Hematopoietic multipotent progenitor cell treated with erythropoietin and hydrocortisone succinate and interleukin-3 and kit ligand, for 8 days (in vitro differentiated cells): Measurements from ENCODE around the gene CHI3L1.

Experiments
- DNase-seq: peaks from one replicate; pipeline ENCODE4 v3.0.0-alpha.2; 2015

The CHI3L1 gene

DNA sequence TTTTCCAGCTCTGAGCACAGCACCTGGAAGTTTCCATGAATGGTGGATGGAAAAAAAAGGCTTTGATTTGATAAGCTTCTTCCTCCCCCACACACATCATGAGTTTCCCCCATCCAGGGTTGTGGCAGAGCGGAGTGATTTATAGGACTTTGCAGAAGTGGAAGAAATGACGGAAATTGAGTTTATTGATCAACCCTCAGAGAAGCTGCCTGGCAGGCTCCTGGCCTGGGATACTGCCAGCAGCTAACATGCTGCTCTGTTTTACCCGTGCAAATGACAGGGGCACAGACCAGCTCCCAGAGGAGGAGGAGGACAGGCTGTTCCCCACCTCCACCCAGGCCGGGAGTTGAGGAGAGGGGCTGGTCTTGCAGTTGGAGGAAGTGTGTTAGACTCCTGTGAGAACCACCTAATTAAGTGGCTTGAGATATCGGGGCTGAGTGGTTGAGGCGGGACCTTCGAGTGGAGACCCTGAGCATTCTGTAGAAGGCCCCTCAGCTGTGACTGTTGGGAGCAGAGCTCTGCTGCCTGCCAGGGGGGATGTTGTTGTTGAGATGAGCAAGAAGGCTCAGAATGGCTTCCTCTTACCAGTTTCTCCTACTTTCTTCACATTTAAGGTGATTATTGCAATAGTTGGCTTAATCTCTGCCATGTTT is 37.2 kb downstream of the CHI3L1 start:
- DNase-seq: no peak

DNA sequence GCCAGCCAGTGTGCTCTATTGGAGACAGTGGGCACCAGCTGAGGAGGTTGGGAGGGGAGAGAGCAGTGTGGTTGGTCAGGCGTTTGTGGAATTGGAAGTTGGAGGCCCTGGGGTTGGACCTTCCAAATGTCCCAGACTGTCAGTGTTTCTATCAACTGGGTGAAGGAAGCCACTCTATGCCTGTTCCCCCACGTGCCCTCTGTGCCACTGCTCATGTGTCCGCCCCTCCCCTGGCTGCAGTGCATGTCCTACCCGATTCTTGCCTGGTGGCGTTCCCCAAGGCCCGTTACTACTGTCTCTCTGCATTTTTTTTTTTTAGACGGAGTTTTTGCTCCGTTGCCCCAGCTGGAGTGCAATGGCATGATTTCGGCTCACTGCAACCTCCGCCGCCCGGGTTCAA is 37.9 kb downstream of the CHI3L1 start:
- DNase-seq: no peak

DNA sequence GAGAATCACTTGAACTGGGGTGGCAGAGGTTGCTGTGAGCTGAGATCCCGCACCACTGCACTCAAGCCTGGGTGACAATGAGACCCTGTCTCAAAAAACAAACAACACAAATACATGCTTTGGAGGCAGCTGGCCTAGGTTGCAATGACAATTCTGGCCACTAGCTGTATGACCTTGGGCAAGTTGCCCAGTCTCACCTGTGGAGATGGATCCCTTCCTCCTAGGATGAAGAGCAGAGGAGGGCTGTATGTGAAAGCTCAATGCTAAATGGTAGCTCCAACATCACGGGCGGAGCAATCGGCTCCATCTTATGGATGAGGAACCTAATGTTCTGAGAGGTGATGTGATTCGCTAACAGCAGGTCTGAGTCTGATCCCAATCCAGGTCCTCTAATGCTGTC is 38.4 kb downstream of the CHI3L1 start:
- no peak for DNase-seq

DNA sequence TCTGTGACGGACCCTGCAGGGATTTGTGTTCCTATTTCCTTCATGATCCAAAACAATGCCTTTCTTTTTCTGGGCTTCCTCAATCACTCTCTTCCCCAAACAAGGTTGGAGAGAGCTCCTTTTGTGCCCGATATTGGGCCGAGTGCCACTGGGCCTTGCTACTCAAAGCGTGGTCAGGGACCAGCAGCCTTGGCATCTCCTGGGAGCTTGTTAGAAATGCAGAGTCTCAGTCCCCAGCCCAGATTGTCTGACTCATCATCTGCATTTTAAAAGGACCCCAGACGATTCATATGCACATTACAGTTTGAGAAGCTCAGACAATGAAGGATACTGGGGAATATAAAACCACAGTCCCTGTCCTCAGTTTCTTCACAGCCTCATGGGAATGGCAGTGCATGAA is 39.1 kb downstream of the CHI3L1 start:
- DNase-seq: no peak

DNA sequence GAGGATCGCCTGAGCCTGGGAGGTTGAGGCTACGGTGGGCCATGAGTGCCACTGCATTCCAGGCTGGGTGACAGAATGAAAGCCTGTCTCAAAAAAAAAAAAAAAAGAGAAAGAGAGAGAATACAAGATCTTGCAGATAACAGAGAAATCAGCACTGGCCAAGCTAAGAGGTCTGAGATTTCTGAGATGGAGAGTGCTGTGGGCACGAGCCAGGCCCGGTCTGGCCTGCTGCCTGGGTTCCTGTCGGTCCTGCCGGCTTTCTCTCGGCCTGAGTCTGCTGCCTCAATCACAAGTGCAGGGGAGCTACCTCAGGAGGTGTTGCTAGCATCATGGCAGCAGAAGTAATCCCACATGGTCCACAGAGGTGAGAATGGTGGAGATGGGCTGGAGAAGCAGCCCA is 40.0 kb downstream of the CHI3L1 start:
- no peak for DNase-seq

DNA sequence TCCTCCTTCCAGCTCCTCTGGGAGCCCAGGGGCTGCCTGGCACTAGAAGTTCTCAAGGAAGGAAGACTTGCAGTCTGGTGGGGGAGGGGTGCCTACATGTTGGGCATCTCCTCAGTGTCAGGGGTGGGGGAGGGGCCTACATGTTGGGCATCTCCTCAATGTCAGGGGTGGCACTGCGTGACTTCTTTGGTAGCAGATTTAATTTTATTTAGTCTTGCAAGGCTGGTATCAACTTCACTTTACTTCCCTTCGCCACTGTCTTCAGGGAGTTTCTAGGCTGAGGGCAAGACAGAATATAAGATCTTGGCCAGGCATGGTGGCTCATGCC is 40.5 kb downstream of the CHI3L1 start:
- no peak for DNase-seq

DNA sequence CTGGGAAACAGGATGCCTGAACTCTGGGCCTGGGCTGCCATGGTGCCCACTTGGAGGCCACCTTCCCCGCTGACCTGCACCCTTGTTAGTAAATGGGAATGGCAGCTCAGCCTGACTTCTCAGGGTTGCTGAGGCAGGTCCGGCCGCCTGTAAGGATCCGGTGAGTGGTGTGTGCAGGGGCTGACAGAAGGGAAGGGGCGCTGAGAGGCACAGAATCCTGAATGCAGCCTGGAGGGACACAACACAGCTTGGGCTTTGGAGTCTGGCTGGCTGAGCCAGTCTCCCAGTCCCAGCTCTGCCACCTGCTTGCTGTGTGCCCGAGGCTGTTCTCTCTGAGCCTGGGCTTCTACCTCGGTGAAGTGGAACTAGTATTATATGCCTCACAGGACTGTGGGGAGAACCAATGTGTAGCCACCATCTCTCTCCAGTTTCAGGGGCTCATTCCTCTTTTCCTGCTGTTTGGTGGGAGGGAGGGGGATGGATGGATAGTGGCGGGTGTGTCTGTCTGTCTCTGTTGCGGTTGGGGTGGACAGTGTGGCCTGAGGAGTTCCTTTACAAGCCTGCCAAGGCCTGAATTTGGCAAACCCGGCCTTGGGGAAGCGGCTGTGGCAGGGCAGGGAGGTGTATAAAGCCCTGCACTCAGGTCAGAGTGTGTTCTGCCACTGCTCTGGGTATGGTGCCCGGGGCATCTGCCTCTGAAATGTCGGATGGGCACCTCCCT is 41.0 kb downstream of the CHI3L1 start:
- DNase-seq: no peak

DNA sequence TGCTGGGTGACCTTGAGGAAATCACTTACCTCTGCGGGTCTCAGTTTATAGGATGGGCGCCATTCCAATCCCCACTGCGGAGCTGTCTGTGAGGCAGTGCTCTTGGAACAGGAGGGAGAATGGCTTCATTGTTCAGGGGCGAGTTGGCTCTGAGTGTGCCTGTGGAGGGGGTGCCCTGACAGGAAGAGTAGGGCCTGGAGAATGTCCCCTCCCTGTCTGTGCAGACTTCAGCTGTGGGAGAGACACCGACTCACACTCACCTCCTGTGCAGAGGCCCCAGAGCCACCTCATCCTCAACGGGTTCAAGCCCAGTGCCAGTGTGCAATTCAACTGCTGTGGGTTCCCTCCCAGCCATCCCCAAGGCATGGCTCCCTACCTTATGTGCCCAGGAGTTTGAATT is 41.8 kb downstream of the CHI3L1 start:
- DNase-seq: no peak

DNA sequence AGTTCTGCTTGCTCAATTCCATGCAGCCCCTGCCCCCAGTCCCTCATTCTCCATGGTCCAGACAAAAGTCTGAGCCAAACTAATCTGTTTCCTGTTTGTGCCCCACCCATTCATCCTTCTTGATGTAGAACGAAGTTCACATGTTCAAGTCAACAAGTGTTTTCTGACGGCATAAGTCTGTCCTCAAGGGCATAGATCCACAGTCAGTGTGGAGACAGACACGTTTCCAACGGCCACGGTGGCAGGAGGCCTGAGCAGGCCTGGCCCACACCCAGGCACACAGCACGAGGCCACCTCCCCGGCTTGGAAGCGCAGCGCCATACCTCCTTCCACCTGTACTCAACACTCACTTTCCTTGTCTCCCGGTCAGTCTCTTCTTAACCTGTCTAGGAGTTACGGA is 42.9 kb downstream of the CHI3L1 start:
- no peak for DNase-seq

DNA sequence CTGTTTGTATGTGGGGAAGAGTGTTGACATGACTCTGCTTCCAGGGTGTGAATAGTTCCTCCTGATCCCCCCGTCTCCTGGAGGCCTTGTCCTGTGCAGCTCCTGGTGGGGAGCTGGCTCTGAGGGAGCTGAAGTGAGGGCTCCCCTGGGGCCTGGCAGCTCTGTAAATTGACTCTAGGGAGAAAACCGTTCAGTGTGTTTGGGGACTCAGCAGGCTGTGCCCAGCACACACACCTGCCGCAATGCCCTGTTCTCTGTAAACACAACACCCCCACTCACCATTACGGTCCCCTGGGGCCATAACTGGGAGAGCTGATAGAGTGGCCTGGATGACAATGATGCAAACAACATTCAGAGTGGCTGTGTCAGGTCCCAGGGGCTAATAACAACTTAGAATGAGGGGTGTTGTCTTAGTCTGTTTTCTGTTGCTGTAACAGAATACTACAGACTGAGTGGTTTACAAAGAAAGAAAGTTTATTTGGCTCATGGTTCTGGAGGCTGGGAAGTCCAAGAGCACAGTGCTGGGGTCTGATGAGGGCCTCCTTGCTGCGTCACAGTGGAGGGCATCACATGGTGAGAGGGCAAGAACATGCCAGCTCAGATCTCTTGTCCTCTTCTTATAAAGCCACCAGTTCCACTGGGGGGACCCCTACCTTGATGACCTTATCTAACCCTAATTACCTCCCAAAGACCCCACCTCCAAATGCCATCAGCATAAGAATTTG is 43.7 kb downstream of the CHI3L1 start:
- no peak for DNase-seq

DNA sequence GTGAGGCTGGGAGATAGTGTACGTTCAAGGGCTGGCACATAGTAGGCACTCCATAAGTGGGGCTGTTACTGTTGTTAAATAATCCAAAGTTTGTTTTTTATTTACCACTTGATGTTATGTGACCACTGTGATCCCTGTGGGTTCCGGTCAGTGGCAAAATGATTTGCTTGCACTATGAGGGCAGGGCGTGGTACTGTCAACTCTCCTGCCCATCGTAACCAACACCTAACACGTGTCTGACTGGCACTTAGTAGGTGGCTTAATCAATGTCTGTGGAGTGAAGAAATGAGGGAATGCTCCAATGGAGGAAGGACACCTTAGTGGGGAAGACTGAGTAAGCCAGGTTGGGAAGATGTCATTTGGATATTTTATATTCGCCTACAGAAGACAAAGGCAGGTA is 44.4 kb downstream of the CHI3L1 start:
- DNase-seq: no peak

DNA sequence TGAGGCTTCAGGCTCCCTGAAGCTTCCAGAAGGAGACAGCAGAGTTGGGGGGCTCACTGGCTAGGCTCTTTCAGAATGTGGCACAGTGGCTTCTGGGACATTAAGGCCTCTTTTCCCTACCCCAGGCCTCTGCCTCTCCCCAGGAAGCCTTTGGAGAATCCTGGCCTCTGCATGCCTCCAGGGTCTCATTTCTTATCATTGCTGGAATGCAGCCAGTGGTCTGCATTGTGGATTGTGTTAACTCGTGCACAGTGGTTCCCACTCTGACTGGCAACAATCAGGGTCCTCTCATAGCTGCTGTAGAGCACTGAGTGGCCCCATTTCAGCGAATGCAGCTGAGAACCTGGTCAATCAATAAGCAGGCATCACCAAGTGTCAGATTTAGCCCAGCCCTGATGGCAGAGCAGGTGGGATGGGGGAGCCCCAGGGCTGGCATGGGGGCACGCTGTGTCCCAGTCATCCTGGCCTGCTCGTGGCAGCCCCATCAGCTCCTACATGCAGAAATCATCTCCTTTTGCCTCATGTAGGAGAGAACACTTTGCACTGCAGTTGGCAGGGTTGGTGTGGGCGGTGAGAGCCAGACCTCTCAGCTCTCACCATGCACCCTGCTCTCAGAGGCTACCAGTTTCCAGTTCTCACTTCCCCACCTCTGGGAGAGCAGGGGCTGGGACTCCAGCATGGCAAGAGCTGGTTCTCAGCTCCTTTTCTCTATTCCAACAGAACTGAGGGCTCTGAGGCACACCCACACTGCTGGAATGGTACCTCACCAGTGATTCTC is 45.6 kb downstream of the CHI3L1 start:
- no peak for DNase-seq

DNA sequence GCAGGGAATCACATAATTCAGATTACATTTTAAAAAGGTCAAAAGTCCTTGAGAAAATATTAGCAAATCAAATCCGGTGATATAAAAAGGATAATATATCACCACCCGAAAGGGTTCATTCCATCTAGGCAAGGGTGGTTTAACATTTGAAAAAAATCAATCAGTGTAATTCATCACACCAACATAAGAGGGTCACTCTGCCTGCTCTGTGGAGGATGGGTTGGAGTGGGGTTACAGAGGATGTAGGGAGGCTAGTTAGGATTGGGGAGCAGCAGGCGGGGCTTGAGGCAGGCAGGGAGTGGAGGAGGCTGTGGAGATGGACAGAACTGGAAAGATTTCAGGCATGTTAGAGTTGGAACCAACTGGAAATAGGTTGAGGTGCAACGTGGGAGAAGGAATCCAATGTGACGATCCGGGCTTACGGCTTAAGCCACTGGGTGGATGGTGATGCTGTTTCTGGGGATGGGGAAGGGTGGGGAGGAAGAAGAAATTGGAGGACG is 46.5 kb downstream of the CHI3L1 start:
- no peak for DNase-seq

DNA sequence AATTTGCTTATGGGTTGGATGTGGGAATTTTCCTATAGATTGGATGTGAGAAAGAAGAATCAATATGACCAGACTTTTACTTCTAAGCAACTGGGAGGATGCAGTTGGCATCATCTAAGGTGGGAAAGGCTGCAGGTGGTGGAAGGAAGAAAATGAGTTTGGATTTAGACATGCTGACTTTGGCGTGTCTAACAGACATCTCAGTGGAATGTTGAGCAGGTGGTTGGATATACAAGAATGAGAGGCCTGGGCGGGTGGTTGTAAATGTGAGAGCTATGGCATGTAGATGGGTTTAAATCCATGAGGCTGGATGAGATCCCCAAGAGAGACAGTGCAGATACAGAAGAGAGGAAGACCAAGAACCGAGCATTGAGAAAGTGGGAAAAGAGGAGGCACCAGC is 48.4 kb downstream of the CHI3L1 start:
- DNase-seq: no peak

DNA sequence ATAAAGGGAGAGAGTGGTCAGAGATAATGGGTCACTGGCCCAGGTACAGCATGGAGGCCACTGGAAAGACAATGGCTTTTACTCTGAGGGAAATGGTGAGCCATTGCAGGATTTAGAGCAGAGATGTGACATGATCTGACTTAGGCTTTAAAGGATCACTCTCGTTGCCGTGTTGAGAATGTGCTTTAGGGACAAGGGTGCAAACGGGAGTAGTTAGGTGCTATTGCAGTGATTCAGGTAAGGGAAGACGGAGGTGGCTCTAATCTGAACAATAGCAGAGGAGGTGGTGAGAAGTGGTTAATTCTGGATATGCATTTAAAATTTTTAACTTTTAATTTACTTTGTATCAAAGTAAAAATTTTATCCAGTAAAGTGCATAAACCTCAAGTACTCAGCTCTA is 49.2 kb downstream of the CHI3L1 start:
- no peak for DNase-seq

DNA sequence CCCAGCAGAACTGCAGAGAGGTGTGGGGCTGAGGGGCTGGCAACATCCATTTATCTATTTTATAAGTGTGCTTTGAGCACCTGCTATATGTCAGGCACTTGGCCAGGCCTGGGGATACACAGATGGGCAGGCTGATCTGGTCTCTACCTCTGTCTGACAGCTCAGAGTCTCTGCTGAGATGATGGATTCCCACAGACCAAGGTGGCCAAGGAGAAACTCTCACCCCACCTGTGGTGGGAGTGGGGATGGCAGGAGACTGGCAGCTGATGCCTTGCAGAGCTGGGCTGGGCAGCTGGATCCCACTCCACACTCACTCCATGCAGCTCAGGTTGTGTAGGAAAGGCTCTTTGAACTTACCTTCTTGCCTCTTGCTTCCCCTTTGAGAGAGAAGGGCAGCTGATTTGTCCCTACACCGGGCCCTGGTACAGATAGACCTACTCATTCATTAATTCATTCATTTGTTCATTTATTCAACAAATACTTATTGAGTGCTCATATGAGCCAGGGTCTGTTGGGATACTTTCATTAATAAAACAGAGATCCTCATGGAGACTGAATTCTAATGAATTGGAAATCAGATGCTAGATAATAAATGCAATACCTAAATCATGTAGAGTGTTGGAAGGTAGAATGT is 50.0 kb downstream of the CHI3L1 start:
- DNase-seq: no peak

DNA sequence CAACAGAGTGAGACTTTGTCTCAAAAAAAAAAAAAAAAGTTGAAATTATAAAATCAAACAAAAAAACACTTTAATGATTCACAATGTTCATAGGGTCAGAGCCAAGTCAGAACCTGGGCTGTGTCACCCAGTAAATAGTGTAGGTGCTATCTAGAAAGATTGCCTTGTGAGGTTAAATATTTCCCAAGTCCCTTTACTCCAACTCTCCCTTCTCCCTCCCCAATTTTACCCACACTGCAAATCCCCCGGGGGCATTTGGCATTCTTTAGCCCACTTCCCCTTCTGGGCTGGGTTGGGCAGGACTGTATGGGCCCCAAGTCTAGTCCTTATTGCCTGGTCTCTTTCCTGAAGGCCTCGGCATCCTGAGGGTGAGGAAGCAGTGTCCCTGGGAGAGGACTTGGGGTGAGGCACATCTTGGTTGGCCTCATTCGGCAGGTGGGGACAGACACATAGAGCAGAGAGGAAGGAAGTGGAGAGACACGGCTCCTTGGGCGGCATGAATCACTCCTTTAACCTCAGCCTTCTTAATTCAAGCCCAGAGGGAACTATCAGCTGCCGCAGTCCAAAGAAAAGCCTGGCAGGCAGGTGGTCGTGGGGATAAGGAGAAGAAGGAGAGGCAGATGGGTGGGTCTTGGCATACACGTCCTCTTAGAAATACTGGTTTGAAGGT is 50.7 kb downstream of the CHI3L1 start:
- DNase-seq: no peak

DNA sequence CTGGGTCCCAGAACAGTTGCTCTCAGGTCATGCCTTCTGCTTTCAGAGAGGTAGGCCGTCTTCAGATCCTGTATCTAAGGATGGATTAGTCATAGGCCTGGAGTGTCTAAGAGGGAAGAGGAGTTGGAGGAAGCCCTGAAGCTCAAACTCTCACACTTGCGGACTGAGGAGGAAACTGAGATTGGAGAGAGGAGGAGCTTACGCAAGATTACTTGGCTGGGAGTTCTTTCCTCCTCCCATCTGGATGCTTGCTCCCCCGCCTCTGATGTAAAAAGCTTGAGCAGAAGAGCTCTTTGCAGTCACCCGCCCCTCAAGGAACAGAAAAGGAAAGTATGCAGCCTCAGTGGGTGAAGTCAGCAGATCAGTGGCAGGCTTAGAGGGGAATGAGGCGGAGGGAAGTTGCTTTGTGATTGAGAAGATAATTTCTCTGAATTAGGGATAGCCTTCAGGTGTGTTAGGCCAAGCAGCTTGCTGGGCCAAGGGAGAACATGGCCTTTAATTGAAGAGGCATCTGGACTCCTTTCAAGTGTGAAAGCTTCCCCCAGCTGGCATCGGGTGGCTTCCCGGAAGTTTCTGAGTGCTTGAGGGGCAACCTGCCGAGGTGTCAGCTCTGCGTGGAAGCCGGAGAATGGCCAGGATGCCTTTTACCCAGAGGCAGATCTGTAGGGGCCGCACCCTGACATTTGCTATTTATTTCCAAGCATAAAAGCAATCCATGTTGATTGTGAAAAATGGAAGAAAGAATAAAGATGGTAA is 52.4 kb downstream of the CHI3L1 start:
- DNase-seq: no peak

DNA sequence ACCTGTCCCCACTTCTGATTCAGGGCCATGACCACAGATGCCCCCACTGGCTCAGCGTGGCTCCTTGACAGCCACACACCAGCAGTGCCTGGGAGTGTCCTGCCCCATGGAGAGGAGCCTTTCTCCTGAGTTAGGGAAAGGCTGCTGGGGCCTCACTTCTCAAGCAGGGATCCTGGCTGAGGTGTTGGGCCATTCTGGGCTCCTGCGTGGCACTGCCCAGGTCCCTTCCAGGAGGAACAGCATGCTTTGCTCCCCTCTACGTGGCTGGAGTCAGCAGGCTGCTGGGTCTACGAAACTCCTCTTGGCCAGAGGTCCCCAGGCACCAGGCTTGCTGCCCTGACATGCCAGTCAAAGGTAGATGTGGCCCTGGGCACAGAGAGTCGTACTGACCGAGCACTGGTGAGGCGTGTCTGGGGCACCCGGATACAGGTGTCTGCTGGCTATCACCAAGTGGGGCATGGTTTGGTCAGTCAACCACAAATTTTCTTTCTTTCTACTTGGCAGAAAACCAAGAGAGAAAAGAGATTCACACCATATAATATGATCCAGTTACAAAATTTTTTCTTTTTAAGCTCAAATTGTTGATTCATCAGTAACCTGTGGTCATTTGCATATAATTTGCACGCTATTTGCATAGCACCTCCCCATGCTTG is 54.8 kb downstream of the CHI3L1 start:
- no peak for DNase-seq

DNA sequence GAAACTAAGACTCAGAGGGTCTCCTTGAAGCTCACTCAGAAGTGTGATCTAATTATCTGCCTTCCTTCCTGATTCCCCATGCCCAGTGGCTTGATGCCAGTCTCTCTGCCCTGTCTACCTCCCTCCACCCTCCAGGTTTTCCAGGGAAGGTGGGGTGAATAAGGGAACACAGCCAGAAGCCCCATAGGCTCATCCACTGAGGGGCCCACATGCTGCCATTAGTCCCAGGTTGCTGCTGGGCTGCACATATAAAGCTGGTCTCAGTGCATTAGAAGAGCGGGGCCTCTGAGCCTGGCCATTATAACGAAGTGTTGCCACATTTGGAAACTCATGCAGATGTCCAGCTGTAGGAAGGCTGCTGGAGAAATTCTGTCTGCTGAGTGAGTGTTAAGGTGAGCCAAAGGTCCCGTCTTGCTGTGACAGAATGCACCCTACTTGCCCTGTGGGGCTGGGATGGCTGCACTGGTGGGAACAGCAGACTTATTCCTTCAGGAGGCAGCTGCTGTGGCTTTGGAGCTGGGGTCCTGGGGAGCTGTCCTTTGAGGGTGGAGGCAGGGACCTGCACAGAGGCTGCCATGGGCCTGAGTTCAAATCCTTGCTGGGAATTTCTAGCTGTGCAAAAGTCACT is 56.0 kb downstream of the CHI3L1 start:
- DNase-seq: no peak
